Sigmoid colon (tissue), 4 donors: ENCODE measurements around the gene ACSS3.

Experiments used
- CTCF ChIP-seq, 4 experiments: fragments of 450-650 bp in 3 of 4; fragments of 200-600 bp in 1 of 4; IDR thresholded peaks; one replicate each; pipeline ENCODE4 v1.5.1; 2016 to 2019; ENCODE audit warnings: antibody characterized with exemption in 4 of 4, mild to moderate bottlenecking in 3 of 4, moderate library complexity in 2 of 4
- EP300 ChIP-seq, 4 donors: sonication (generic); formaldehyde crosslinking; IDR thresholded peaks; one replicate each; pipeline ENCODE4 v1.6.1; 2017; ENCODE audit warnings: antibody characterized with exemption in 4 of 4
- POLR2A ChIP-seq, 2 donors: fragments of 450-650 bp; IDR thresholded peaks; one replicate each; pipeline ENCODE4 v1.6.1; 2016; ENCODE audit warnings: antibody characterized with exemption in 2 of 2, mild to moderate bottlenecking in 2 of 2, moderate library complexity in 2 of 2

- TF ChIP-seq CTCF (IDR thresholded peaks at IDR 0.05) (no peak), EP300 (IDR thresholded peaks at IDR 0.05) (no peak), POLR2A (IDR thresholded peaks at IDR 0.05) (no peak)
Observed at GRCh38 chr12:81120961-81121360, 43.1 kb downstream of the ACSS3 start.
